Cardiac muscle cell (in vitro differentiated cells and primary cell): ENCODE data around the gene PDIA4. TPM values are rescaled to one million over a fixed set of nuclear protein-coding genes. Genes with fewer than 3 reads are reported as not detected.

Source experiments
- DNase-seq, 2 donors: peaks; one replicate each; pipeline versions ENCODE4 v3.0.0 to v3.0.0-alpha.2; 2010 to 2017; ENCODE audit warnings: low read depth in 1 of 2, low spot score in 1 of 2
- H3K27ac ChIP-seq: fragments of 200-600 bp; sonication (generic); 2 replicates; pipeline ENCODE4 v1.5.1; 2016
- H3K27me3 ChIP-seq: fragments of 200-600 bp; sonication (generic); 2 replicates; pipeline ENCODE4 v1.6.0; 2016; ENCODE audit warnings: control low read depth
- H3K36me3 ChIP-seq: fragments of 200-600 bp; sonication (generic); 2 replicates; pipeline ENCODE4 v1.5.1; 2016; ENCODE audit warnings: control low read depth
- H3K4me1 ChIP-seq: fragments of 200-600 bp; sonication (generic); 2 replicates; pipeline ENCODE4 v1.8.1; 2017; ENCODE audit warnings: low read depth, mild to moderate bottlenecking, mixed run types
- H3K4me3 ChIP-seq: fragments of 200-600 bp; sonication (generic); 2 replicates; pipeline ENCODE4 v1.5.1; 2016; ENCODE audit warnings: mild to moderate bottlenecking
- H3K9me3 ChIP-seq: fragments of 200-600 bp; sonication (generic); 2 replicates; pipeline ENCODE4 v1.5.1; 2017; ENCODE audit warnings: low read depth, mild to moderate bottlenecking, control low read depth
- polyA plus RNA-seq: library from polyadenylated mRNA; unstranded; fragments of >200 nt; fragmentation: Nextera tagmentation; extraction: Ambion mirVana; gene quantifications from 2 replicates; pipeline ENCODE4 v1.2.1, GENCODE V29; 2016
- total RNA-seq: library from RNA; depleted of rRNA; stranded (reverse); fragments of >200 nt; gene quantifications from 2 replicates; pipeline ENCODE4 v1.2.3, GENCODE V29; 2016
- TF ChIP-seq, protein P1 (sequence below): IDR thresholded peaks from 2 replicates; pipeline ENCODE4 v1.5.1; 2012; ENCODE audit warnings: low read depth, mild to moderate bottlenecking, low read length

The PDIA4 gene
- total and polyA plus RNA-seq, 2 experiments from 2014 or later, result 150 to 367 TPM

DNA sequence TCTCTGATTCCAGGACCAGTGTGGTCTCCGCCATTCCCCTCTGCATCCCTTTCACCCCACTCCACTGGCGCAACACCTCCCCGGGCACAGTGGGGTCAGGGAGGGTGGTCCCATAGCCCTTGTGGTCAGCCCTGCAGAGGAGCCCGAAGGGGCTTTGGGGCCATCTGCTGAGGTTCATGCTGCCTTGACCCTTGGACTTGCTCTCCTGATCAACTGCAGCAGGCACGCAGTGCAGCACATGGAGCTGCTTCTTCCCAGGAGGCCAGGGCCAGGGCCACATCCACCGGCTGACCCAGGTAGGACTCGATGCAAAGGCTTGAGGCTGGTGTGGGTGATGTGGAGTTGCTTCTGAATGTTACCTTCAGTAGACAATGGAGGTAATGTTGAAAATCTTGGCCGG lies 35.1 kb downstream of the PDIA4 start:
- no peak overlapping the region for H3K4me3 ChIP-seq
- TF ChIP-seq, protein P1, sequence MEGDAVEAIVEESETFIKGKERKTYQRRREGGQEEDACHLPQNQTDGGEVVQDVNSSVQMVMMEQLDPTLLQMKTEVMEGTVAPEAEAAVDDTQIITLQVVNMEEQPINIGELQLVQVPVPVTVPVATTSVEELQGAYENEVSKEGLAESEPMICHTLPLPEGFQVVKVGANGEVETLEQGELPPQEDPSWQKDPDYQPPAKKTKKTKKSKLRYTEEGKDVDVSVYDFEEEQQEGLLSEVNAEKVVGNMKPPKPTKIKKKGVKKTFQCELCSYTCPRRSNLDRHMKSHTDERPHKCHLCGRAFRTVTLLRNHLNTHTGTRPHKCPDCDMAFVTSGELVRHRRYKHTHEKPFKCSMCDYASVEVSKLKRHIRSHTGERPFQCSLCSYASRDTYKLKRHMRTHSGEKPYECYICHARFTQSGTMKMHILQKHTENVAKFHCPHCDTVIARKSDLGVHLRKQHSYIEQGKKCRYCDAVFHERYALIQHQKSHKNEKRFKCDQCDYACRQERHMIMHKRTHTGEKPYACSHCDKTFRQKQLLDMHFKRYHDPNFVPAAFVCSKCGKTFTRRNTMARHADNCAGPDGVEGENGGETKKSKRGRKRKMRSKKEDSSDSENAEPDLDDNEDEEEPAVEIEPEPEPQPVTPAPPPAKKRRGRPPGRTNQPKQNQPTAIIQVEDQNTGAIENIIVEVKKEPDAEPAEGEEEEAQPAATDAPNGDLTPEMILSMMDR, result no peak
- no peak overlapping the region for H3K27ac ChIP-seq
- DNase-seq, result no peak
- H3K4me1 ChIP-seq, result no peaks in the 10 kb centered on the region
- H3K9me3 ChIP-seq, result no peaks in the 10 kb centered on the region
- no peaks in the 10 kb centered on the region for H3K27me3 ChIP-seq
- H3K36me3 ChIP-seq, result no peaks in the 10 kb centered on the region

DNA sequence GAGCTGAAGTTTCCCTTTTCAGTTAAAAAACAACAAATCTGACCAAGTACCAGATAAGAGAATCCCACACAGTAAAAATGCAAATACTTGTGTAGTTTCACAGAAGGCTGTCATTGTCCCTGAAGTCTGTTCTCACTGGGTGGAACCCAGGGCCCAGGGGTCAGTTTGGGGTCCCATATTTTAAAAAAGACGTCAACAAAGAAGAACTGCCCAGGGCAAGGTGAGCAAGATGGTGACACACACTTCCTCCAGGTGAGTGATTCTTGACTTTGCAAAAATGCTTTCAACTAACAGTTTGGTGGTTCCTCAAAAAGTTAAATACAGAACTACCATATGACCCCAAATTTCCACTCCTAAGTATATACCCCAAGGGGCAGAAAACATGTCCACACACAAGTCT lies 36.8 kb downstream of the PDIA4 start:
- TF ChIP-seq, protein P1, result no peak
- no peak overlapping the region for H3K27ac ChIP-seq
- H3K4me1 ChIP-seq, result no peaks in the 10 kb centered on the region
- H3K9me3 ChIP-seq, result no peaks in the 10 kb centered on the region
- H3K4me3 ChIP-seq, result no peak overlapping the region
- H3K36me3 ChIP-seq, result no peaks in the 10 kb centered on the region
- no peak for DNase-seq
- no peaks in the 10 kb centered on the region for H3K27me3 ChIP-seq

DNA sequence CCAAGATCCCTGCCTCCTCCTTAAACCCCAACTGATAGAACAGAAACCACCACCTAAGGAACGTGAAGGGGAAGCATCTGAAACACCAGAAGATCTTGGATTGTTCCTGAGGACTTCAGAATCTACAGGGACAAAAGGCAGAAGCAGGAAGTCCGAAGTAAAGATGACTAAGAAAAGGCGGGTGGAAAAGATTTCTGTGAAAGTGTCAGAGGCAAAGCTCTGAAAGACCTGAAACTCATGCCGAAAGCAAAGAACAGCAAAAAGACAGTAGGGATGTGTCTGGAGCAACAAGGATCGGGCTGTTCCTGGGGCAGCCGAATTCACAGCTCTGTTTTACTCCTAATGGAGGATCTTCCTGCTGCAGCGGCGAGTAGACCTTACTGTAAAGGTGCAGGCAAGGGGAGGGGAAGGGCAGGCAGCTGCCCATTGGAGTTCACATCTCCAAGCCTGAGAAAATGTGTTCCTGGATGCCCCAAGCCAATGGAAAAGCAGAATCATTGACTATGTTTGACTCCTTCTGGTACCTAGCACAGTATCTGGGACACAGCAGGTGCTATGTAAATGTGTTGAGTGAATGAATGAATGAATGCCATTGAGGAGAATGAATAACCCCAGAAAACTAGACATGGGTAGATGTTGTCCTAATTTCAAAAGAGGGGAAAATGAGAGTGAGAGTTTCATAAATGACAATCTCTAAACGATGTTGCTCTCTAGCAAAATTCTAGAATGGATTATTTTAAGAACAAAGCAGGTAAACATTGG lies 40.4 kb downstream of the PDIA4 start:
- peak overlapping the region; percentile 64 for H3K4me3 ChIP-seq
- H3K36me3 ChIP-seq, result no peaks in the 10 kb centered on the region
- H3K4me1 ChIP-seq, result peaks cover 3% of the 10 kb centered on the region
- no peaks in the 10 kb centered on the region for H3K27me3 ChIP-seq
- TF ChIP-seq, protein P1, result no peak
- peak overlapping the region; percentile 98 for H3K27ac ChIP-seq
- peak in 1 of 2 donors; percentile 56 for DNase-seq
- no peaks in the 10 kb centered on the region for H3K9me3 ChIP-seq

DNA sequence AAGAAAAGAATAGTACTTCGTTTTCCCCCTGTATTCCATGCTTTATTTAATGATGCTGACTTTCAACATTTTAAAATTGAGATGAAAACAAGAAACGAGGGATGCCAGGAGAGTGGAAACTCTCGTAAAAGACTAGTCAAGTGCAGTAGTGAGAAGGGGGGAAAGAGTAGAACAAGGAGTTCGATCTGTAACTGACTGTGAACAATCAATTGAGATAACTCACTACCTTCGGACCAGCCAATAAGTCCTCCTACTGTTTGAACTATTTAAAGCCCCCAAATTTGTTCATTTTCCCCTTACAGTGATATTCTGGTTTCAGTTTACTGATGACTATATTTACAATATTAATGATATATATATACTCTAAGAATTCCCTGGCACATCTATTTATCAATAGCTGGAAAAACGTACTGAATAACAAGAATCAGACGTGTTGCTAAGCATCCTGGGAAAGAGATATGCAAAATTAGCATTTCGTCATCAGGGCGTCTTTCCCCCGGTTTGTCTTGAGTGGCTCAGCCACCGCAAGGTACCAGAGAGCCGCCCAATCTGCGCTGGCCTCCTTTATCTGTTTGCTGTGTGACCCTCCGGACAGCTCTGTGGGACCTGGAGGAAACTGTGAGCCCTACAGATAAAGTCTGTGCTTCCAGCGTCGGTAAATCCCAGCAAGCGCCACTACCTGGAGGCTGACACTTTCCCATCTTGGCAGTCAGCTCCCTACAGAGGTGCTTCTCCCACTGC lies 41.1 kb downstream of the PDIA4 start:
- peaks cover 3% of the 10 kb centered on the region for H3K4me1 ChIP-seq
- TF ChIP-seq, protein P1, result no peak
- DNase-seq, result peak; percentile 91 to 94
- H3K9me3 ChIP-seq, result no peaks in the 10 kb centered on the region
- H3K4me3 ChIP-seq, result peak overlapping the region; percentile 64
- no peaks in the 10 kb centered on the region for H3K27me3 ChIP-seq
- H3K36me3 ChIP-seq, result no peaks in the 10 kb centered on the region
- H3K27ac ChIP-seq, result peak overlapping the region; percentile 98

DNA sequence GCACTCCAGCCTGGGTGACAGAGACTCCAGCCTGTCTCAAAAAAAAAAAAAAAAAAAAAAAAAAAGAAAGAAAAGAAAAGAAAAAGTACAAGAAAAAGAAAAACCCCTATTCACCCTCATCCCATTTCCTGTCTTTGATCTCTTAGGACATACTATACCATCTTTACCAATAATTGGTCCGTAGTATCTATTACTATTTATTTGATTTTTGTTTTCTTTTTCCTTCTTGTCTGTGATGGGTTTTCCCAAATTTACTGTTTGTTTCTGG lies 41.6 kb downstream of the PDIA4 start:
- no peak for DNase-seq
- no peaks in the 10 kb centered on the region for H3K36me3 ChIP-seq
- H3K4me1 ChIP-seq, result peaks cover 3% of the 10 kb centered on the region
- TF ChIP-seq, protein P1, result no peak
- H3K4me3 ChIP-seq, result peak overlapping the region; percentile 64
- H3K27me3 ChIP-seq, result no peaks in the 10 kb centered on the region
- peak overlapping the region; percentile 98 for H3K27ac ChIP-seq
- no peaks in the 10 kb centered on the region for H3K9me3 ChIP-seq
